Middle frontal gyrus (tissue), 1 donor: ENCODE data around the gene LDB3.
A peak's percentile ranks its signal among the peaks of the same experiment; 100 is the strongest.

ENCODE experiments used
- DNase-seq: peaks from one replicate; pipeline ENCODE4 v3.0.0-alpha.2; 2015; ENCODE audit warnings: low spot score; ENCODE audit errors: extremely low spot score

LDB3 gene

DNA sequence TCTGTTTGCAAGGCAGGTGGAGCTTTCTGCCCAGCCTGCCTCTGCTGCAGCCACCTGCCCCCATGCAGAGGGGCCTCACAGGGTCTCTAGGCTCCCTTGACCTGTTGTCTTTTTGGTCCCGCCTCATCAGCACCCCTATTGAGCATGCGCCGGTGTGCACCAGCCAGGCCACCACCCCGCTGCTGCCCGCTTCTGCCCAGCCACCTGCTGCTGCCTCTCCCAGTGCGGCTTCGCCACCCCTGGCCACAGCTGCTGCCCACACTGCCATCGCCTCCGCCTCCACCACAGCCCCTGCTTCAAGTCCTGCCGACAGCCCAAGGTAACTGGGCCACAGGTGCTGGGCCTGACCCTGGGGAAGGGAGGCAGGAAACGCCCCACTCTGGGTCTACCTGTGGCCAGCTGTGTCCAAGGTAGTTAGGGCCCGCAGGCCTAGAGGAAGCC lies 38.1 kb downstream of the LDB3 start:
- no peak for DNase-seq

DNA sequence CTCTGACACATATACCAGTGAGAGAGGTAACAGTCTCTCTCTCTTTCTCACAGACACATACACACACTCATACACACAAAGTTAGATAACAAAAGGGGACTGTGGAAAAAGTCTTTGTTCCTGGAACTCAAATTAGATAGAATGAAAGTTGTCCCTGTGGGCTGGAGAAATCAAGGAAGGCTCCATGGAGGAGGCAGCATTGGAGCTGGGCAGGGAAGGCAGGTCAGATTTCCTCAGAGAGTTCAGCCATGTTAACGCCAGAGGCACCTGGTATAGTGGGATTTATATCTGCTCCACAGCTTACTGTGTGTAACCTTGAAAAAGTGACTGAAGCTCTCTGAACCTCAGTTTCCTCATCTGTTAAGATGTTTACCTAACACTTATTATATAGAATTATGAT lies 38.7 kb downstream of the LDB3 start:
- no peak for DNase-seq

DNA sequence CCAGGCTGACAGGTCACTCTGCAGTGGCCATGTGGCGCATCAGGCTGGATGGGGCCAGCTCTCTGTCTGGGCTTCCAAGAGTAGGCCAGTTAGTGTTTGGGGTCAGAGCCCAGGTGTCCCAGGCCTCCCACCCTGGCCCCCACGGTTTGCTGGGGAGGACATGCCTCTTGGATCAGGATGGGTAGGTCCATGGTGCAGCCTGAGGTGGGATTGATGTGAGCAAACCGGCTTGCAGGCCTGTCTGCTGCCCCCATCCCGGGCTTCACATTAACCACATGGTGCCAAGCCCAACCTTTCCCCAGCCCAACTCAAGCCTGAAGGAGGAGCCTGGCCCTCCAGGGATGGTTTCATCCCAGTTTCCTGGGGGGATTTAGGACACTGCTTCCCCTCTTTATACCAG lies 39.2 kb downstream of the LDB3 start:
- no peak for DNase-seq

DNA sequence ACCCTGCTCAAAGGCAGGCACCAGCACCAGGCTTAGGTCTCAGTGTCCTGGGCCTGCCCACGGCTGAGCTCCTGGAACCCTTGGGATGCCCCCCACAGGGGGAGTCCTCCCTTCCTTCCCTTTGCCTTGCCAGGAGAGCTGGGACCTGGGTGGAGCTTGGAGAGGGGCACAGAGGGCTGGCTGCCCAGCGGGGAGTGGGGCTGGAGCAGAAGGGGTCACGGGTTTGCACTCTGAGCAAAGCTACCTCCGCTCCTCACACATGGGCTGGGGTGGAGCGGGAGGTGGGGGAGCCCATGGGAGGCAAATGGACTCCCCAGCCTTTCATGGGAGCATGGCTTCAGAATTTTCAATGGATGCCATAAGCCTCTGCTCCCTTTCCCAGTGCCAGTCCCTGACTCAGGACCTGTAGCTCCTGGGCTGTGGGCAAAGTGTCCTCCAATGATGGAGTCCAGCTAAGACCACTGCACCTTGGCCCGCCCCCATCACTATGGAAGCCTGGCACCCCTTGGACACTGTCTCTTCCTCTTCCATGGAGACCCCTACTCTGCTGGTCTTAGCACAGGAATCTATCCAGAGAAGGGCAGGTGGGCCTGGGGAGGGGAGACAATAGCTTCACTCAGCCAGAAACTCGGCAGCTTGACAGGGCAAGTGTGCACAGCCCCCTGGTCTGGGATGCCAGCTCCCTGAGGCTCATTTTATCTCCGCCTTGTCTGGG lies 39.9 kb downstream of the LDB3 start:
- DNase-seq = no peak

DNA sequence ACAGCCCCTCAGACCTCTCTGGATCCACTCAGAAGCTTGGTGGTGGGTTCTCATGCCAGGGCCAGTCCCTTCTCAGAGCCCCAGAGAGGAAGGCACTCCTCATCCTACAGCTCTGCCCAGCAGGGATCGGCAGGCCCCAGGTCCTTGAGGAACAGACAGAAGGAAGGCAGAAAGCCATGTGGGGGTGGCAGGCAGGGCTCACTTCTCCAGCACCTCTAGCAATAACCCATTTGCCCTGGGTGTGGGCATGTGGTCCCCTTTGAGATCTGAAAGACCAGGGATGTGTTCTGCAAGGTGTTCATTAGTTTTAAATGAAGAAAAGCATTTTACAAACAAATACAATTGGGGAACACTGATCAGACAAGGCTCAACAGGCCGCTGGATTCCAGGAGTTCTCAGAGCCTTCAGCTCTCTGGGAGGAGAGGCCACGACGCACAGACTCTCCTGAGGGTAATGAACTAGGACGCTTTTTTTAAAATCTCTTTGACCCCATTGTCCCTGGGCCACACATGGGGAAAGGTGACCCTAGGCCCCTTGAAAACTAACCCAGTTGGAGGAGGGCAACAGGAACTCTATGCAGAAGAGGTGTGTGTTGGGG lies 40.6 kb downstream of the LDB3 start:
- DNase-seq = no peak

DNA sequence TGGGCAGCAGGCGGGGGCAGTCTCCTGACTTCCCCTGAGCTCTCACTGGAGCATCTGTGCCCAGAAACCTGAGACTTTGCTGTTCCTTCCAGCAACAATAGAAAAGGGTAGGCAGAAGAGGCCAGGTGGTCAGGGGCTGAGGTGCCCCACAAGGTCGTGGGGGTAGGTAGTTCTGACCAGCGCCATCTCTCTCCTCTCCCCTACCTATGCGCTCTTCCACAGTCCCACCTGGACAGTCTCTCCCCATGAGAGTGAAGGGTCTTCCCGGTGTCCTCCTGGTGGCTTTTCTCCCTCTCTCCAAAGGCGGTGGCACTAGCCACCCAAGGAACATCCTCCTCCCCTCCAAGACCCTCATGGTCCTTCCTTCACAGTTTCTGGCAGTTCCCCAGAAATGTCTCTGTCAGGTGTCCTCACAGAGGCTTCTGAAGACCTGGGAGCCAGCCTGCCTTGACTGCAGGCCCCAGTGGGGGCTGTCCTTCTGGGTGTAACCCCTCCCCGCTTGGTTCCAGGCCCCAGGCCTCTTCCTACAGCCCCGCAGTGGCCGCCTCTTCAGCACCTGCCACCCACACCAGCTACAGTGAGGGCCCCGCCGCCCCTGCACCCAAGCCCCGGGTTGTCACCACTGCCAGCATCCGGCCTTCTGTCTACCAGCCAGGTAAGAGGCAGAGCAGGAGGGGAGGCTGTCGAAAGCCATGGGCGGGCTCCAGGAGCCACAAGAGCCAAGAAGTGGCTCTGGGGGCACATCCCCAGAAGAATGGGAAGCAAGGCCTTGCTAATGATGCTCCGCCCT lies 41.3 kb downstream of the LDB3 start:
- no peak for DNase-seq

DNA sequence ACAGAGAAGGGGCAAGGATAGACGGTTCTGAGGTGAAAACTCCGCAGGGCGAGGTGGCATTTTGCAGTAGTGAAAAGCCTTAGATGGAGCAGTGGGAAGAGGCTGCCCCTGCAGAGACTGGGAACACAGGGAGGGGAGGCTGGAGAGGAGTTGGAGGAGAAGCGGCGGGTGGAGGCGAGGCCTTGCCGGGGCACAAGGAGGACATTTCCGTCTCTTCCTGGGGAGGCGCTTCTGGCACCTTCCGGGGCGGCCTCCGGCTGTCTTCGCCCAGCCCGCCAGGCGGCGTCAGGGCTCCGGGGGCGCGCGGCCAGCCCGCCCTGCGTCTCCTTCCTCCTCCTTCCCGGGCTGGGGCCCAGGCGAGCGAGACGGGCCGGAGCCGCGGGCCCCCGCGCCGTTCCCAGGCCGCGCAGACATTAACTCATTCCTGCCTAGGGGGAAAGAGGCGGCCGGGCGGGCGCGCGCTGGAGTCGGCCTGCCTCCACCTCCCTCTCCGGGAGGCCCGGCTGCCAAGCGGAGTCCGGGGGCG lies 42.7 kb downstream of the LDB3 start:
- DNase-seq = peak; percentile 80

DNA sequence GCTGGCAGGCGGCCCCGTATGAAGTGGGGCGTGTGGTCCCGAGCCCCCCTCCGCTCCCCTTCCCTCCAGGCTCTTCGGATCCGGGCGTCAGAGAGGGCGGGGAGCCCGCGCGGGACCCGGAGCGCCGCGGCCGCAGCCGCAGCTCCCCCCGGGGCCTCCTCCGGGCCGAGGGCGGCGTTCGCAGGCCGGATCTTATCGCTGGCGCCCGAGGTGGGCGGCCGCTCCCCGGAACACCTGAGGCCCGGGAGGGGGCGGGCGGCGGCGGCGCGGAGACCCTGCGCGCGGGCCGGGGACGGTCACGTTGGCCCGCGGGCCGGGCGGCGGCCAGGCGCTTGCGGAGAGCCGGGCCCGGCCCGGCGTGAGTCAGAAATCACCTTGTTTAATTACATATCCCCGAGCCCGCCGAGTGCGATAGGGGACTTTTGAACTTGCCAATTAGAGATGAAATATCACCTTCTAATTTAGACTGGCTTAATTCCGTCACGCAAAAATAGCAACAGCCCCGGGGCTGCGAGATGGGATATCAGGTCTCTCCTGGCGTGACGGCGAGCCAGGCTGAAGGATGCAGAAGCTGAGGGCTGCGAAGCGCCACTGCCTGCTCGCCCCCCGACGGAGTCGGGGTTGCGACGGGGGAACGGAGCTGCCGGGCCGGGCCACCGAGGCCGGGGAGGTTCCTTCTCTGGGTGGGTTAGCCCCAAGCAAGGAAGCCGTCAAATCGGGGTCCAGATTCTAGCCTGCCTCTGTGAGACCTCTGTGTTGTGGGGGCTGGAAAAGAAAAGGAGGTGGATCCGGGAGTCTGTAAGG lies 43.4 kb downstream of the LDB3 start:
- no peak for DNase-seq

DNA sequence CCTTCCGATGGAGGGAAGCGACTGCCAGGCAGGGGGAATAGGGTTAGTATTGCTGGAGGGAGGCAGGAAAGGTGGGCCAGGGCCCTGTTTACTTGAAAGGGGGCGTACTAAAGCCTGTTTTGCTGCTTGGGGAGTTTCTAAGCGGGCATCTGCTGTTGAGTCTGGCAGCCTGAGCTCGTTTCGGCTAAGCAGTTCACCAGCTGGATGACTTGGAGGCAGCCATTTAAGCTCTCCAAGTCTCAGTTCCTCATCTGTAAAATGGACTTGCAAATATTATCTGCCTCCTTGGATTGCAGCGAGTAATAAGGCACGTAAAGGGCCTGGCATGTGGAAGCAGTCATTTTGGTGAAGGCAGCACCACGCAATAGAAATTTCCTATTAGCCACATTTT lies 44.0 kb downstream of the LDB3 start:
- no peak for DNase-seq

DNA sequence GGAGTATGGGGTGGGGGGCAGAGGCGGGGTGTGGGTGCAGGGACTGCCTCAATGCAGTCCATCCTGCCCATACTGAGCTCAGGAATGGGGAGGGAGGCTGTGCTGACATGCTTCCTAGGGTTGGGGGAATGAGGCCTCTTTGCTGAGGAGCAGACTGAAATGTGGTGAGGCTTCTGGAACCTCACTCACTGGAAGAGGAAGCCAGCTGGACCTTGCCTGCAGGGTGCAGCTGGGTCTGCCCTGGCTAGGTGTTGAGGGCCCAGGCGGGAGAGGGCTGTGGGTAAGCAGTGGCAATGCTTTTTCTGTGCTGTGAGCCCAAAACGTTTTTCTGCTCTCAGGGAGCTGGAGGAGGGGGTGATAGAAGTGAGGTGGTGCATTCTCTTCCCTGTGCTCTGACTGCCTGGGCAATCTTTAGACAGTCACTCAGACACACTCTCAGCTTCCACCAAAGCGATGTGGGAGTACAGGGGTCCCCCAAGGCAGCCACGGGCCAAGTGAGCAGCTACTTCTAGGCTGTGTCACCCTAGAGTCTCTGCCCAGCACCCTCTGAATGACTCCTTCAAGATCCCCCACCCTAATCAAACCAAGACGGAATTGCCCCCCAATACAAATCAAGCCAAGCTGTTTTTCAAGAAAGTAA lies 47.0 kb downstream of the LDB3 start:
- DNase-seq = no peak

DNA sequence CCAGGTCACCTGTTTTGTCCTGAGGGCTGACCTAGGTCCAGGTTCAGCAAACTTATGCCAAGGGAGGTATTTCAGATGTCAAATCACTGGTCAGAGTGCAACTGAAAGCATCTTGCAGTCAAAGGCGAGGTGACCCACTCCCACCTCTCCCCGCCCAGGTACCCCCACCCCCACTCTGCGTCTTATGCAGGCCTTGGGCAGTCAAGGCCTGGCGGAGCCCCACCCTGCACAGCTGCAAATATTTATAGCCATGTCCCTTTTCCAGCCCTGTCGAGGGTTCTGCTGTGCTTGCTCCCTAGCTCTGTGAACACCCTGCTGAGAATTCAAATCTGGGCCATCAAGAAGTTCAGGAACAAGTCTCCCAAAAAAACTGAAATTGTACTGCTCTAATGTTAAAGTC lies 47.5 kb downstream of the LDB3 start:
- DNase-seq = no peak

DNA sequence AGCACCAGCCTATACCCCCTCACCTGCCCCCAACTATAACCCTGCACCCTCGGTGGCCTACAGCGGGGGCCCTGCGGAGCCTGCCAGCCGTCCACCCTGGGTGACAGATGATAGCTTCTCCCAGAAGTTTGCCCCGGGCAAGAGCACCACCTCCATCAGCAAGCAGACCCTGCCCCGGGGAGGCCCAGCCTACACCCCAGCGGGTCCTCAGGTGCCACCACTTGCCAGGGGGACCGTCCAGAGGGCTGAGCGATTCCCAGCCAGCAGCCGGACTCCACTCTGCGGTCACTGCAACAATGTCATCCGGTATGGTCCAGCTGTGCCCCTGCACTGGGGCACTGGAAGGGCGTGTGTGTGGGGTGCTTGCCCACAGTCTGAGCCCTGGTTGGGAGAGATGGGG lies 48.2 kb downstream of the LDB3 start:
- DNase-seq = no peak

DNA sequence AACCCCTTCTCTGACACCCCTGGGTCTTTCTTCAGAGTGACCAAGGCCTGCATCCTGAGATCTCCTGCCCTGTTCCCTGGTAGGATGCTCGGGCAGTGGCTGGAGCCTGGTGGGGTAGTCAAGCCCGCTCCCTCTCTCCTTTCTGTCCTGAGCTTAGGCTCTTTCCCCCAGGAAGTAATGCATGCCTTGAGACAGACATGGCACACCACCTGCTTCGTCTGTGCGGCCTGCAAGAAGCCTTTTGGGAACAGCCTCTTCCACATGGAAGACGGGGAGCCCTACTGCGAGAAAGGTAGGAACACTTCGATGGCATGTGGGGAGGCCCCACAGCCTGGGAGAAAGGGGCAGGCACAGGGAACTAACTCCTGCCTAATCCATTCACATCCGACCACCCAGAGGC lies 50.2 kb downstream of the LDB3 start:
- no peak for DNase-seq

DNA sequence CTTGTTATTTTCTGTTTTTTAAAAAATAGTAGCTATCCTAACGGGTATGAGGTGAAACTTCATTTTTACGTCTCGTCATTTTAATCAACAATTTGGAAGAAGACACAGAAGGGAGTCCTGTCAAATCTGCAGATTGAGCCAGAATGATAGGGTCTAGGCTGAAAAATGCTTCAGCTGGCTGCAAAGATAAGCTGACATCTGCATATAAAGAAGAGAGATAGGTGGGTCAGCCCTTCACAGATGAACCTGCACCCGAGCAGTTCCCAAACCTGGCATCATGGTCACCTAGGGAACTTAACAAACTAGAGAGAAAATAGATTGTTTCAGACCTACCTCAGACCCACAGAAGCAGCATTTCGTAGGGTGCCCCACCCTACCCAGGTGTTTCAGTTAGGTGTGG lies 52.9 kb downstream of the LDB3 start:
- DNase-seq = no peak

DNA sequence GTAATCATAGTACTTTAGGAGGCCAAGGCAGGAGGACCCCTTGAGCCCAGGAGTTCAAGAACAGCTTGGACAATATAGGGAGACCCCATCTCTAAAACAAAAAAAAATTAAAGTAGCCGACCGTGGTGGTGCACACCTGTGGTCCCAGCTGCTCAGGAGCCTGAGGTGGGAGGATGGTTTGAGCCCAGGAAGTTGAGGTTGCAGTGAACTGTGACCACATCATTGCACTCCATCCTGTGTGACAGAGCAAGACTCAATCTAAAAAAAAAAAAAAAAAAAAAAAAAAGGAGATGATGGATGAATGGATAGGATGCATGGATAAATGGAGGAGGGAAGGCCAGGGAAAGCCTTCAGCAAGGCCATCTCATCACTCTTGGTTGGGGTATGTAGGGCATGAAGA lies 54.7 kb downstream of the LDB3 start:
- no peak for DNase-seq

DNA sequence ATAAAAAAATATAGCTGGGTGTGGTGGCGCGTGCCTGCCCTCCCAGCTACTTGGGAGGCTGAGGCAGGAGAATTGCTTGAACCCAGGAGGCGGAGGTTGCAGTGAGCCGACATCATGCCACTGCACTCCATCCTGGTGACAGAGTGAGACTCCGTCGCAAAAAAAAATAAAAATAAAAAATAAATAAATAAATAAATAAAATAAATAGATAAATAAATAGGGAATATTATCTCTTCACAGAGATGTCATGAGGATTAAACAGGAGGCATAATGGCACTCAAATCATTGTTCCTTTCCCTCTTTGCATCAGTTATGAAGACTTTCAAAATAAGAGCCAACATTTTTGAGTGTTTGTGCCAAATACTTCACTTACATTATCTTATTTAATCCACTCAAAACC lies 56.1 kb downstream of the LDB3 start:
- DNase-seq = no peak

DNA sequence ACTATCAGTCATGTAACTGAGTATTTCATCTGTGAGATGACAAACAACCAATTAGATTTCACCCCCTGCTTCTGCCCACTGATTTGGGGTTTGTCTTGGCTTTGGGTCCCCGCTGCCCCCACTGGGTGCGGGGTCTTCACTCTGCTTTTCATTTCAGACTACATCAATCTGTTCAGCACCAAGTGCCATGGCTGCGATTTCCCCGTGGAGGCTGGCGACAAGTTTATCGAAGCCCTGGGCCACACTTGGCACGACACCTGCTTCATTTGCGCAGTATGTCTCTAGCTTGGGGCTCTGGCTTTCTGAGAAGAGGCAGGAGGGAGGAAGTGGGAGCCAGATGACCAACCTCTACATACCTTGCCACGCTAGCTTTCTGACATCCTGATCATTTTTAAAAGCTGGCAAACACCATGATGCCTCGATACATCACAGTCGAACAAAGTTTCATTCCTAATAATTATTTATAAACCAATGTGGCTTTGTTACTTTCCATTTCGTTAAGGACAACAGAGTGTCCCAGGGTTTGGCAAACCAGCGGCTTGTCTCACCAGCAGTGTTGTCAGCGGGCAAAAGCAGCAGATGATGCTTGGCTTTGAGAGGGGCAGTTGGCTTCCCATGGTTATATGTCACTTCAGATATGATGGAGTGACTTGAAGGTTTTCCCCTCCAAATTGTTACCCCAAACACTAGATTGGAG lies 57.8 kb downstream of the LDB3 start:
- DNase-seq = no peak

DNA sequence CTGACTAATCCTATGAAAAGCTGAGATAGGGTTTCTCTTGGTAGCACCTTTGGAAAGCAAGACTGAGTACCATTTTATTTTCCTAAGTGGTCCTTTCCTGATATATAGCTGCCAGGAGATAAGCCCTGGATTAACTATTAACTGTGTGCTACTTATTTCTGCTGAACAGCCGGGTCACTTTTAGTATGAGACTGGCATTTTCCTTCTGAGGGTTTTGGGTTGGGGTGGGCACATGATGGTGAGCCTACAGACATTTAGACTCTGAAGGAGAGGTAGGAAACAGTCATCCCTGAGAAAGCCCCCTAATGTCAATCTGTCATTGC lies 58.3 kb downstream of the LDB3 start:
- no peak for DNase-seq

DNA sequence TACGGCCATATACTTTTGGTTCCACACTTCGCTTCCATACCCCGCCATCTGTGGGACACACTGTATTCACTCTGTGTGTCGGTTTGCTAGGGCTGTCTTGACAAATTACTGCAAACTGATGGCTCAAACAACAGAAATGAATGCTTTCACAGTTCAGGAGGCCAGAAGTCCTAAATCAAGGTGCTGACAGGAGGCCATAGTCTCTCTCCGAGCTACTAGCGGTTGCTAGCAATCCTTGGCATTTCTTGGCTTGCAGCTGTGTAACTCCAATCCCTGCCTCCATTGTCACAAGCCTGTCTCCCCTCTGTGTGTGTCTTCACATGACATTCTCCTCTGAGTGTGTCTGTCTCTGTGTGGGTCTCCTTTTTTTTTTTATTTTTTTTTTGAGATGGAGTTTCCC lies 59.2 kb downstream of the LDB3 start:
- DNase-seq = no peak

DNA sequence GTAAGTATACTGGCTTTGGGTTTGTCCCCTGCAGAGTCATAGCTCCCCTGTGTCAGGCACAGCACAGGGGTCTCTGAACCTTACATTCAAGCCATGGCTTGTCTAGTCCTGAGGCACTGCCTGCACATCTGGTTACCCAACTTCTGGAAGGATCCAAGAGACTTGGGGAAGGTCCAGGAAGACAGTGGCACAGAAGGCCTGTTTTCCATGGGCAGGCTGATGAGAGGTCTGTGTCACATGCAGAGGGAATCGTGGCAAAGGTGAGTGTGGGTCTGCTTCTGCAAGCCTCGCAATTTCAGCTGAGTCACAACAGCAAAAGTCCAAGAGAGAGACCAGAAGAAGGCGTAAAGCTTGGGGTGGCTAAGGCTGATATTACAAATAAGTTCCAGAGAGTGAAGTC lies 59.7 kb downstream of the LDB3 start:
- no peak for DNase-seq

DNA sequence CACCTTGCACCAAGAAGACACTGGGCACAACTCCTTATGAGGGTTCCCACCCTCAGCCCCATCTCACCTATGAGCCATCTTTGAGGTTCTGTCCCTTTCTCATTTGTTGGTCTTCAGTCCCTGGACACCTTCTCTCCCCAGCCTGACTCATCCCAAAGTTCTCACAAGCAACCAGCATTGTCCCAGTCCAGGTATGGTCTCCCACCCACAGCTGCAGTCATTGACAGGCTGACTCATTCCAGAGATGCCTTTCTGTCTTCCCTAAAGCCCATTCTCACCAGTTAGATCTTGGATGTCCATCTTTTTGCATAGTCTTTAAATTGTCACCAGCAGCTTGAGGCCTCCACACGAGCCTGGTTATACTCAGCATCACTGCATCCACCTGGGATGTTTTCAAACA lies 61.4 kb downstream of the LDB3 start:
- DNase-seq = no peak
